ENCODE measurements around the gene FSIP1.
"Not testable (repeated sequence)": the region's sequence is repeated elsewhere in the genome, so short reads cannot be mapped to it uniquely, and the experiment has no call there.

FSIP1 gene

DNA sequence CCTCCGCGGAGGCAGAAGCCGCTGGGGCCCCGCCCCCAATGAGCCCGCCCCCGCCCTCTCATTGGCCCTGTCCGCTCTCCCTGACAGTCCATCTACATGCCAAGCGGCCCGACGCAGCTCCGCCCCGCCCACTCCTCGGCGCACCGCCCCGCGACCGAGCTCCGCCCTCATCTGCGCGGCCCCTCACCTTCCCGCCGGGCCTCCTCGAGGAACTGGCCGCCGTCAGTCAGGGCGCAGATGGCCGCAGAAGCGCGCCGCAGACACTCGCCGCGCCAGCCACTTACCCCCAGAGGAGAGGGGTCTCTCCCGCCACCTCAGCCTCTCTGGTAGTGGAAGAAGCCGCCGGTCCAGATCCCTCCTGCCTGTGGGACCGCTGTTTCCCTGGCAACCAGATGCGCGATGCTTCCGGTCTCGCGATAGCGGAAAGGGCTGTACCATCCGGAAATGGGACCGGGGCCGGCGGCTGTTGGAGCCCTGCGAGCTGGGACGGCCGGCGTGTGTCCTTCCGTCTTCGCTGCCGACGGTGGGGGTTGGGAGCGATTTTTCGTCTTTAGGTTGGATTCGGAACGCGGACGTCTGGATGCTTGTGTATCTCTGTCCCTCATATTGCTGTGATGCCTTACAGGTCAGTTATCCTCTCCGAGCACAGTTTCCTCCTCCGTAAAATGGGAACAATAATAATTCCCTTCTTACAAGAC, at the start of gene FSIP1:
TSS of gene FSIP1 (minus strand) at position 401 of the 698 bp plus-strand sequence. CDS start 6,317 bp downstream, outside the sequence.
- DNase-seq, result peak; percentile 94

DNA sequence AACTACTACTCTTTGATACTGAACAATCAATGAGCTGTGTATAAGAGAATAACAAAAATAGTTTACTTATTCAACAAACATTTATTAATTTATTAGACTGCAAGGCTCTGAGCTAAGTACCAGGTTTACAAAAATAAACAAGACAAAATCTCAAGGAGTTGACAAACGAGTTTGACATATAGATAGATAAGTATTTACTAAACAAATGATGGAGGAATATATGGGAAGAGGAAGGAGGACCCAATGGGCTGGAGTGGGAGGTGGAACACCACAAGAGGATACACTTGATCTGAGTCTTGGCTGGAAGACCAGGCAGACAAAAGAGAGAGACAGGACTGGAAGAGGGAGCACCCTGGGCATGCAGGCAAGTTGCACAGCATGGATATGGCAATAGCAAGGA, 47.5 kb upstream of the FSIP1 start:
- no peak for DNase-seq

DNA sequence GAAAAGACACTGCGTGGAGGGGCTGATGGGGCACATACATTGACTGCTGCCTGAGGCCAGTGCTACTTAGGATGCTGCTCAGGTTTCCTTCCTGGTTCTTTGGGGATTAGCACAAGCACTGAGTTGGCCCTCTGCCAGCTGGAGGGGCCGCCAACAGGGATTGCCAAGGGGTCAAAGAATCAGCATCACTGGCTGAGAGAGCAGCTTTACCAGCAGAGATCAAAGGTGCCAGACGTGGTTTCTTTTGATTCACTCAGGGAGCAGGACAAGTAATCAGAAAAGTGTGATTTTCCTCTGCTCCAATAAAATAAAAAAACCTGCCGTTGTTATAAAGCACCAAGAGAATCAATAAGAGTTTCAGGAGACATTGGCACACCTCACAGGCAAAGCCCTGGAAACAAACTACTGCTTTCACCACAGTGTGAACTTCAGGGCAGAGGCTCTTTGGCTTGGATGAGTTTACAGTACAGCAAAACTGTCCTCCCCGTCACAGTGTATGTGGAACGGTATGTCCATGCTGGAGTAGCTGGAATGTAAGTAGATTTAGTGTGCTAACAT, 45.8 kb upstream of the FSIP1 start:
- DNase-seq, result peak; percentile 16

DNA sequence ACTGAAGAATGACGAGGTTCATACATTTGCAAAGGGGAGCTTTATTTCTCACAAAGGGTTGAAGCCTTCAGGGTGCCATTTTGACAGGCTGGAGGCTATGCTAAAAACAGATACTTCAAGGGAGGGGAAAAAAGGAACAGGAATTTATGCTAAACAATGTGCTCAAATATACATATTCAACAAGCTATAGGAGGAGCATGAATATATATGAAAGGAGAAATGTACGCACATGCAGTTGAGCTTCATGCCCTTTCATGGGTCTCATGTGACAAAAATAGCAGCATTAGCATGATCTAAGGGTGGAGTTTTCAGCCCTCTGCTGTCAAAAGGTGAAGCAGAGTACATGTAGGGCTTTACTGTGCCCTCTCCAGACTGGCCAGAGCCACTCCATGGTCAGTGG, 44.3 kb upstream of the FSIP1 start:
- DNase-seq, result no peak

DNA sequence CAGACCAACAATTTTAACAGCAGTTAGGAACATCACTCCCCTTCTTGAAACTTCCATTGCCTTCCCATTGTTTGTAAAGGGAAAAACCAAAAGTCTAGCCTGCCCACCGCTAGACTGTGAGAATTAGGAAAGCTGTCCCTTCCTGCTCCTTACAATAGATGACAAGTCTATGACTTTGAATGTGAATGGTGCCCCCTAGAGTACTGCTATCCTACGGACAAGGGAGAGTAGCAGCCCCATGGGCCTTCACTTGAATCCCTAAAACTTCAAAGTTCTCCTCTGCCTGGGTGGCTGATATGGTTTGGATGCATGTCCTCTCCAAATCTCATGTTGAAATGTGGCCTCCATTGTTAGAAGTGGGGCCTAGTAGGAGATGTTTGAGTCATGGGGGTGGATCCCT, 41.0 kb upstream of the FSIP1 start:
- no peak for DNase-seq

DNA sequence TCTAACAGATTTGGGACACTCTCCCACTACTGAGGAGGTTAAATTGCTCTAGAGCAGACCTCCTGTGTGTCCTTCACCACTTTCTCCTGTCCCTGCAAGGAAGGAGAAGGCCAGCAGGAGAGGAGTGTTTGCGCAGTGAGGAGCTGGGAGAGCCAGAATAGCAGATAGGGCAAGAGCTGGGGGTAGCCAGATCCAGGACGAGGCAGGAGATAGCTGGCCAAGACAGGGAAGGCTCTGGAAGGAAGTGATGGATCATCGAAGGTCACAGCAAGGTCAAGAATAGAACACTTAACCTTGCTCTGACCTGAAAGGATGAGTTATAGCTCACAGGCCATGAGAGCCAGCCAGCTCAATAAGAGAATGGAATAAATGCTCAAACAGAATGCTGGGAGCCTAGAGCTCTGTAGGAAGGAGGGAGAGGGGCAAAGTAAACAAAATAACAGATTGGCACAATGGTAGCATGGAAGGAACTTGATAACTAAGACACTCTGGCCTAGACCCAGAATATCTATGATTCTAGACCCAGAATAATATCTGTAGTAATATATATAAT, 37.5 kb upstream of the FSIP1 start:
- no peak for DNase-seq

DNA sequence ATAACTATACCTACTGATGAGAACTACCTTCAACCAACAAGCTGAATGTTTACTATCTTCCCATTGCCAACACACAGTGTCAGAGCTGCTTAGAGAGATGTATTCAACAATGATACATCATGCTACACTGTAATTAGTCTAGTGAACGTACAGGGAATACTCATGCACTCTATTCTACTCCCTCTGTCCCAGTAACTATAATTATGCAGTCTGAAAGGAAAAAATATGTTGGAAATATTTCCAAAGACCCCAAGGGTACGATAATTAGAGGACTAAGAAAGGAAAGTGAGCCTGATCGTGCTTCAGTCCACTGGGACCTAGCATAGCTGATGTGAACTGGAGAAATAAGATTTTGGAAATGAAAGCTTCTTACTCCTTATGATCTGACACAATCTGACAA, 36.9 kb upstream of the FSIP1 start:
- no peak for DNase-seq

DNA sequence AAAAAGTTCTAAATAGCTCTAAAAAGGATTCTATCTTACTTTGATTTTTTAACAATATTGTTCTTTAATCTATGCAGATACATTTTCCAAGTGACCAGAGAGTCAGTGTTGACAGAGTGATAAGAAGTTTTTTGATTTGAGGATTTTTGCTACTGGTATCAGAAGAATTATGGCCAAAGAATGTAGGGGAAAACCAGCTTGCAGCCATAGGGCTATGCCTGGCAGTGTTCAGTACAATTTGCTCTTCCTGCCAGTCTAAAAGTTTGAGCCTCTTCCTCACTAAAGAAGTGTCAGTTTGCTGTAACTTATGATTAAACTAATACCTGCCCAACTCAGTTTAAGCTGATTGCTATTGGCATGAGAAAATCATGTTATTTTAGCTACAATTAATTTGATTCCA, 35.3 kb upstream of the FSIP1 start:
- no peak for DNase-seq

DNA sequence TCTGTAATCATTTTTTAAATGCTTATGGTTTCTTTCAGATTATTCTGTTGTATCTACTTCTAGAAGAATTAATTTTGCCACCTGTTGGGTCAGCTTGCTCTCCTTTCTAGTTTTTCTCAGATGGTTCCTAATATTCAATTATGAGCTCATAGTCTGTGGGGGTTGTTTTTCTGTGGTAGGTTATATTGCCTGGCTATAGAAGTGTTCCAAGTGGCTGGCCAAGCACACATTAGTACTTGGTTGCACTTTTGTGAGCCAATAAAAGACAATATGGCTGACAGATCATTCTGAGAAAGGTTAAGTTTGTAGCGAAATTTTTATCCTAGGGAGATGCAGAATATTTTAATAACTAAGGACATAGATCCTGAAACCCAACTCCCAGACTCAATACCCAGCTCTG, 31.8 kb upstream of the FSIP1 start:
- no peak for DNase-seq

DNA sequence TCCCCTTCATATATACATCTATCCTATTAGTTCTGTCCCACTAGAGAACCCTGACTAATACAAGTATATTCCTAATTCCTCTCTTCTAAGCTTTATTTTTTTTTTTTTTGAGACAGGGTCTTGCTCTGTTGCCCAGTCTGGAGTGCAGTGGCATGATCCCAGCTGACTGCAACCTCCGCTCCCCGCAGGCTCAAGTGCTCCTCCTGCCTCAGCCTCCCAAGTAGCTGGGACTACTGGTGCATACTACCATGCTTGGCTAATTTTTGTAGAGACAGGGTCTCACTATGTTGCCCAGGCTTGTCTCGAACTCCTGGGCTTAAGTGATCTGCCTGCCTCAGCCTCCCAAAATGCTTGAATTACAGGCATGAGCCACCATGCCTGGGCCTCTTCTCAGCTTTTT, 30.0 kb upstream of the FSIP1 start:
- DNase-seq, result not testable (repeated sequence)

DNA sequence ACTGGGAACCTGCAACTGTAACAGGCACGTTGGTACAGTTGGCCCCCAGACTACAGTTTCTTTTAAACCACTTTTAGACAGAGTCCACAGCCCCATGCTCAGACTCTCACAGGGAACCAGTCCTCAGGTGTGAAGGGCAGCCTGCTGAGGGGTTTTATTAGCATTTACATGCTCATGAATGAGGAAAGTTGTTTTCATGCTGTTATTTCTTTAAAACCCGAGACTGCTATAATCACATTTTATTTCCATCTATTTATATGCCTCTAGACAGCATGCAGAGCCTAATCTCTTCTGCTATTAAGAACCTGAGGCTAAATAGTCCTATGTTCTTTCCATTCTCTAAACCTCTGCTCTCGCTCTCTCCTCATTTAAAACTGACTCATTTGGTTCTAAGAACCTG, 26.3 kb upstream of the FSIP1 start:
- no peak for DNase-seq

DNA sequence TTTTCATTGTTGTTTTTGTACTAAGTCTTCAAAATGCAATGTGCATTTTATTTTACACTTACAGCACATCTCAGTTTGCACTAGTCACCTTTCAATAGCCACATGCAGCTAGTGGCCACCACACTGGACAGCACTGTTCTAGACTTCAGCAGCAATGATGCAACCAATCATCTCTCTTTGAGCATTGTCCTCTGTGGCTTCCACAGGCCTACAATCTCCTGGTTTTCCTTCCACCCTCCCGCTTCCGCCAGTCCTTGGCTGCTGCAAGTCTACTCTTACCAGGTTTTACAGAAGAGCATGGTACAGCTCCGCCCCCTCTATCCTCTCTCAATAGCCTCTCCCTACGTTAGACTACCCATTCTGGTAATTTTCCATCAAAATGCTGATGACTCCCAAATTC, 25.1 kb upstream of the FSIP1 start:
- DNase-seq, result no peak

DNA sequence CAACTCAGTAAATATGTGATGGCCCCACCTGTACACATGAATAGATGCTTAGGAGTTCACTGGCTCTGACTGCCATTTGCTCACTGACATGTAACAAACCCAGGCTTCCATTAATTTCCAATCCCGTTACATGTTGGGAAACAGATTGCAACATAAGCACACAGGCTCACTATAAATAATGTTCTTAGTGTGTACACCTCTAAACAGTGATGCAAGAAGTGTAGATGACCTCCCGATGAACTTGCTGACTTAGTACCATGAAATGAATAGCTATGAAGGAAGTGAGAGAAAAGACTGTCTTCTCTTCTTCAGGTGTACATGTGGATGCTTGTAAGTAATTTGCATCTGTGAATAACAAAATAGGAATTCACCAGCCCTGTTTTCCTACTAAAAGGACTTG, 21.4 kb upstream of the FSIP1 start:
- DNase-seq, result no peak

DNA sequence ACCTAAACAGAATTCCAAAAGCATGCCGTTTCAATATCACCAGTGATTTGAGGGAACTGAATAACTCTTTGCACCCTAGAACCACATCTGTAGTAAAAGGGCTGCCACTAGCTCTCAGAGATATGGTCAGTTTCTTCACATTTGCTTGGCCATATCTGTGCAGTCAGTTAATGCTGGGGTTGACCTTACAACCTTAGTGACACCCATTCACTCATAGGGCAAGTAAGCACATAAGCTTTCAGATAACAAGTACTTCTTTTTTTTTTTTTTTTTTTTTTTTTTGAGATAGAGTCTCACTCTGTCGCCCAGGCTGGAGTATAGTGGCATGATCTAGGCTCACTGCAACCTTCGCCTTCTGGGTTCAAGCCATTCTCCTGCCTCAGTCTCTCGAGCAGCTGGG, 20.4 kb upstream of the FSIP1 start:
- DNase-seq, result no peak

DNA sequence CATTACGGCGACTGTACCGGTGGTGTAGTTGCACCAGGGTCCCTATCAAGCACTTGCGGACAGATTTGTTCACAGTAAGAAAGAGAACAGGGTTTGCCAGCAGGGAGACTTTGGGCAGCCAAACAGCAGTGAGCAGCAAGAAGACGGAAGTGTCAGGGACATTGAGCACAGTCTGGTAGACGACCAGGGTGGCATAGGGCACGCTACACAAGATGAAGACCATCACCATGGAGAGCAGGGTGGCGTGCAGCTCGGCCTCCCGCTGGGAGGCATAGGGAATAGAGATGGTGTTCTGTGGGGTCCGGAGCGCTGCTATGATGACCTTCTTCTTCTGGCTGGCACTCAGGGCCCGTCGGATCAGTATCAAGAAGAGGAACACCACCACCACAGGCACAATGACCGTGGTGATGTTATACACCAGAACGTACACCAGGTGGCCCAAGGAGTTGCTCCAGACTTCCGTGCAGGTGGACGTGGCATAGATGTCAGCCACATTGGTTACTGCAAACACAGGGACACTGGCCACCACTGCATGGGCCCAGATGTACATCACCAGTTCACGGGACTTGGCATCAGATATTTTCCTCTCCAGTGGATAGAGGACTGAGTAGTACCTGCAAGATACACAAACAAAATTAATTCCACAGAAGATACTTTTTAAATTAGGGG, 19.1 kb upstream of the FSIP1 start:
- no peak for DNase-seq

DNA sequence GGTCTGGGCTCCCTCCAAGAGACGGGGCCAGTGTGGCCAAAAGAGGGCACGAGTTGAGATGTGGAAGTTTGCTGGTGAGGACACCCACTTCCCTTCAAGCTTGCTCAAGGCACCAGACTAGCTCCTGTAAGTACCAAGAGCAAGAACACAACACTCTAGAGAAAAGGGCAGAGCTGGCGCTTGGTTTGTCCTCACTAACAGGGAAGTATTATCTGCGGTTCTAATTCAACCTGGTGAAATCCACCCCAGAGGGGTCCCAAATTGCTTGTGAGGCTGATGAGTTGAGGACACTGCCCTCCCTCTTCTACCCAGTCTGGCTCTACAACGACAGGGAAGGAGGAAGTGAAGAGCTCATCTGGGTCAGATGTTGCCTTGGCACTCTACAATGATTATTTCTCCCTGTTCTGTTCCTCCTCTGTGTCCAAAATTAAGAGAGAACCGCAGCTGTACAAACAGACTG, 16.9 kb upstream of the FSIP1 start:
- DNase-seq, result no peak

DNA sequence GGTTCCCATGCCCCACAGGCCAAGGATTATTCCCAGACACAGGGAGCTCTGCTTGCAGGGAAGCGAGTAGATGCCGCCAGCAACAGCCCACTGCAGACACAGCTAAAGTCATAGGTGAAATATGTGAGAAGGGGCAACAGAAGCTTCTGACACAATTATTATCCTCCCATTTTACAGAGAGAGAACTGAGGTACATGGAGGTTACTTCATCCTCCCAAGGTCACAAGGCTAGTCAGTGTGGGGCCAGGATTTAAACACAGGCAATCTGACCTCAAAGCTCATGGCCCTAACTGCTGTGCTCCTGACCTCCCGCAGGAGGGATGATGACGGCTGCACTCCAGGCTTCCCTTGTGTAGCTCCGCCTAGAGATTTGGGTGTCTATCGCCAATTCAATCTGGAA, 15.7 kb upstream of the FSIP1 start:
- DNase-seq, result no peak

DNA sequence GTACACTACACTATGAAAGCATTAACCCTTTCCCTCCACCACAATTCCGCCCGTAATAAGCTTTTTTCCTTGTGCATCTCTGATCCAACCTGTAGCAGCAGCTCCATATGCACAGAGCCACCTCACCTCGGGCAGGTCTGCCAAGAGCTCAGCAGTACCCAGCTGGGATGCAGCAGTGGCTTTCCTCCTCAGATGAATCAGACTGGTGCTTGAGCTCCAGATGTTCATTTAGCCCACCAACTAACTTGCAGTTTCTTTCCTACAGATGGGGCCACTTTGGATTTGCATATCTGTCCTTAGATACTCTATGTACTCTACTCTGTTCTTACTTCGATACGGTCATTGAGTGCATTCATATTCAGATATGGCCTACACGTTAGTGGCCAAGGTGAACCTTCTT, 14.8 kb upstream of the FSIP1 start:
- no peak for DNase-seq

DNA sequence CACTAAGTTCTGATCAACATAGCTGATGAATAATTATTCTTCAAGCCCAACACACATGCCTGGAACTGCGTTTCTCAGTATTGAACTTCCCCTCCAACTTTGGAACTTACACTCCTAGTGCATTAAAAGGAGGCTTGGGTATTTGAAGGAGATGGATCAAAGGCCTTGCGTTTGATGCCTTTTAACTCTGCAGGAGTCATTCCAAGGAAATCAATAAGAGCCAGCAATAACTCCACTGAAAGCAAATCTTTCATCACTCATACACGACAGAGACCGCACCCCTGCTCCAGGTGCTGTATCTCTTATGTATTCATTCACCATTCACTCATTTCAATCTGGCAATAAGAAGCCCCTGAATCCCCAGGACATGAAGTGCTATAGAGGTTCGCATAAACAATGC, 14.0 kb upstream of the FSIP1 start:
- no peak for DNase-seq

DNA sequence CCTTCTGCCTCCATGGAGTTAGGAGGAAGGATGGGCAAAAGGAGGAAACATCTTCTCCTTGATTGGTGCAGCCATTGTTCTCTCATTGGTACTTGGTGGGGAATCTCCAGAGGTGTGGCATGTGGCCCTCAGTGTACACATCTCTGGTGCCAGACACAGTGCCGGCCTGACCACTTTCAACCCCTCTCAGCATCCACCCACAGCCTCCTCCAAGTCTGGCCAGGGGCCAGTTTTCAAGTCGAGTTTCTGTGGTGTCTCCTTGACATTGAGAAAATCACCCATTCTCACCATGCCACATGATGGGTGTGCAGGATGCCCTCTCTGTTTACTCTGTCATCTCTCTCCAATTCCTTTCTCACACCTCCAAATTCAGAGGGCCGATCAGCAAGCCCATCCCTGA, 12.8 kb upstream of the FSIP1 start:
- DNase-seq, result no peak

DNA sequence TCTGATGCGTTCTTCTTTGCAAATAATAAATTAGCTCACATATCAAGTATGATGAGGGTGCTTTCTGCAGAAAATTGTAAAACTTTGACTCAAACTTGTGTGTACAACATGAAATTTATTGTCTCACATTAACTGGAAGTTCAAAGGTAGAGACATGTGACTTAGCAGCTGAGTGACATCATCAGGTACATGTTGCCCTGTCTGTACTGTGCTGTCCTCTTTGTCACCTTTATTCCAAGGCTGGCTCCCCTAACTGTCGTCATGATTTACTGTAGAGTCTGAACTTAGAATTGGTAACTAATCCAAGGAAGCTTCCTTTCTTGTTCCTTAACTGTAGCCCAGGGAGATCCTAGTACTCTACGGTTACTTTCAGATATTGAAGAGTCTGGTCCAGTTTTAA, 12.3 kb upstream of the FSIP1 start:
- no peak for DNase-seq

DNA sequence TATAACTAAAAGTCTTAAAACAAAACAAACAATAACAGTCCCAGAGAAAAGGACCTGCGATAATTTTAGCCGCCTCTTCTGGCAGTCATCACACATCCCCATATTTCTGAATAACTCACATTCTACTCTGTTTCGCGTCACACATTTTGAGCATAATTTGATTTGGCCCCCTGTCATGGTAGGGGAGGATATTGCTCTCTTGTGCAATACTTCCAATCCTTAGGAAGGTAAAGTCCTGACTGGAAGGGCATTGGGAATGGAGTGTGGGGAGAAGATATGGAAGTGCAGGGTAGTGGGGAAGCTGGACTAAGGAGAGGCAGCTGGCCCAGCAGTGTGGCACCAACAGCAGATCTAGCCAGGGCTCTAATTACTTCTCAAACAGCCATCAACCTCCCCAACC, 11.3 kb upstream of the FSIP1 start:
- DNase-seq, result no peak

DNA sequence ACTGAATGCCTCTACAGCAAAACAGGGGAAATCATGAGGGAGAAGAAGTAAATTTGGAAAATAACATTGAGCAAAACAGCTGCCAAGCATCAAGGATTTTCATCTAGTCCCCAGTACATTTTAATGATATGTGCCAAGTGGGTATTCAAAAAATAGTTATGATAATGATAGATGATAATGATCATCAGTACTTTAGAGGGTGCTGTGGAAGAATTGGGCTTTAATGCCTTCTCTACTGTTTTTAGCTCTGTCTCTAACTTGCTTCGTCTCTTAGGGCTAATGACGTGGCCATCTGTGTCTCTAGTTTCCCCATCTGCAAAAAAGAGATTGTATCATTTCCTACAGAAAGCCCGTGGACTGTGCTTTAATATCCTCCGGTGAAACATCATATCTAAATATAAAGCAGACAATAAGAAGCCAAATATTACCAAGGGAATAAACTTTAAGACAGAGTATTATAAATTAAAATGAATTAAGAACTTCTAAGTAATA, 10.2 kb upstream of the FSIP1 start:
- DNase-seq, result no peak
